Osteoblast (primary cell): ENCODE measurements around the gene BRF1. TPM values are rescaled to one million over a fixed set of nuclear protein-coding genes. Genes with fewer than 3 reads are reported as not detected.
A peak's percentile ranks its signal among the peaks of the same experiment; 100 is the strongest.

Experiments
- DNase-seq: peaks from one replicate; pipeline ENCODE4 v3.0.0; 2011; ENCODE audit warnings: low spot score, mixed read lengths; ENCODE audit not compliant: insufficient read length; ENCODE audit errors: missing footprints
- H2AFZ ChIP-seq: 2 replicates; pipeline ENCODE4 v1.6.0; 2011; ENCODE audit warnings: mild to moderate bottlenecking, low read length
- H3K27ac ChIP-seq: 2 replicates; pipeline ENCODE4 v1.5.1; 2011; ENCODE audit warnings: mild to moderate bottlenecking, low read depth, low read length, moderate library complexity
- H3K27me3 ChIP-seq: 2 replicates; pipeline ENCODE4 v1.6.0; 2012; ENCODE audit warnings: mild to moderate bottlenecking, control low read depth, inconsistent platforms, low read length, moderate library complexity; ENCODE audit not compliant: insufficient read depth
- H3K36me3 ChIP-seq: 2 replicates; pipeline ENCODE4 v1.5.1; 2011; ENCODE audit warnings: mild to moderate bottlenecking, low read length, control low read depth, moderate library complexity; ENCODE audit not compliant: insufficient read depth
- H3K4me1 ChIP-seq: 2 replicates; pipeline ENCODE4 v1.5.1; 2011; ENCODE audit warnings: mild to moderate bottlenecking, low read length, control low read depth, moderate library complexity; ENCODE audit not compliant: insufficient read depth
- H3K4me2 ChIP-seq: 2 replicates; pipeline ENCODE4 v1.6.0; 2011; ENCODE audit warnings: mild to moderate bottlenecking, low read length; ENCODE audit not compliant: insufficient read depth
- H3K4me3 ChIP-seq: fragments of 200-600 bp; sonication (generic); 3 replicates; pipeline ENCODE4 v1.5.1; 2012; ENCODE audit warnings: mild to moderate bottlenecking, low read length, inconsistent platforms; ENCODE audit not compliant: insufficient read depth
- H3K79me2 ChIP-seq: 2 replicates; pipeline ENCODE4 v1.6.0; 2012; ENCODE audit warnings: mild to moderate bottlenecking, low read length, control low read depth, inconsistent platforms; ENCODE audit not compliant: insufficient read depth
- H3K9me3 ChIP-seq: 2 replicates; pipeline ENCODE4 v1.5.1; 2011; ENCODE audit warnings: low read depth, low read length, control low read depth
- H4K20me1 ChIP-seq: 2 replicates; pipeline ENCODE4 v1.6.0; 2012; ENCODE audit warnings: mild to moderate bottlenecking, low read length, control low read depth; ENCODE audit not compliant: insufficient read depth
- CTCF ChIP-seq: IDR thresholded peaks from 2 replicates; pipeline ENCODE4 v1.5.1; 2011; ENCODE audit warnings: mild to moderate bottlenecking, low read depth, low read length, moderate library complexity; ENCODE audit errors: extremely low read depth
- total RNA-seq: library from RNA; depleted of rRNA; stranded (reverse); fragments of >200 nt; gene quantifications from 2 replicates; pipeline ENCODE4 v1.2.3, GENCODE V29; 2012

BRF1 gene
- total RNA-seq, 1 donor, result 34.4 TPM

- H3K9me3 ChIP-seq, result no peaks in the 10 kb centered on the region
- peak overlapping the region; percentile 77 for H3K4me3 ChIP-seq
- H4K20me1 ChIP-seq, result peaks cover 22% of the 10 kb centered on the region
- H3K27ac ChIP-seq, result no peak overlapping the region
- H3K4me1 ChIP-seq, result peaks cover 15% of the 10 kb centered on the region
- no peaks in the 10 kb centered on the region for H3K27me3 ChIP-seq
- no peaks in the 10 kb centered on the region for H3K36me3 ChIP-seq
- peaks cover 43% of the 10 kb centered on the region for H3K79me2 ChIP-seq
- peak overlapping the region; percentile 91 for H3K4me2 ChIP-seq
- TF ChIP-seq CTCF, result no peak
- DNase-seq, result peak; percentile 91
- H2AFZ ChIP-seq, result peak overlapping the region; percentile 7
These were observed 14.5 kb upstream of the BRF1 start for GRCh38 chr14:105315211-105315721.

- peaks cover 37% of the 10 kb centered on the region for H3K79me2 ChIP-seq
- peak within 1 kb of the TSS; percentile 83 for H2AFZ ChIP-seq
- no peaks in the 10 kb centered on the region for H3K36me3 ChIP-seq
- H3K4me1 ChIP-seq, result peaks cover 15% of the 10 kb centered on the region
- no peaks in the 10 kb centered on the region for H3K9me3 ChIP-seq
- peak within 1 kb of the TSS; percentile 77 for H3K4me3 ChIP-seq
- H3K27me3 ChIP-seq, result no peaks in the 10 kb centered on the region
- H3K27ac ChIP-seq, result no peak within 1 kb of the TSS
- peak within 1 kb of the TSS; percentile 91 for H3K4me2 ChIP-seq
- peaks cover 21% of the 10 kb centered on the region for H4K20me1 ChIP-seq
- no peak for TF ChIP-seq CTCF
- DNase-seq, result peak; percentile 100
These were observed 13.7 kb upstream of the BRF1 start, which contains the start of gene PACS2 for GRCh38 chr14:105314287-105315200. TSS of gene PACS2 (plus strand) at chr14:105314748. CDS start at chr14:105314919, 171 bp downstream.

- no peaks in the 10 kb centered on the region for H3K36me3 ChIP-seq
- no peak for TF ChIP-seq CTCF
- H3K4me3 ChIP-seq, result peak overlapping the region; percentile 72
- peak; percentile 93 for DNase-seq
- peaks cover 31% of the 10 kb centered on the region for H3K79me2 ChIP-seq
- H2AFZ ChIP-seq, result peak overlapping the region; percentile 83
- peaks cover 16% of the 10 kb centered on the region for H4K20me1 ChIP-seq
- no peaks in the 10 kb centered on the region for H3K9me3 ChIP-seq
- no peaks in the 10 kb centered on the region for H3K27me3 ChIP-seq
- H3K4me1 ChIP-seq, result peaks cover 15% of the 10 kb centered on the region
- H3K4me2 ChIP-seq, result peak overlapping the region; percentile 79
- no peak overlapping the region for H3K27ac ChIP-seq
These were observed 12.8 kb upstream of the BRF1 start for GRCh38 chr14:105313381-105314286.
